Mammary epithelial cell (primary cell): ENCODE results near the gene SPATA45.

Source experiments
- CTCF ChIP-seq, 2 donors: IDR thresholded peaks in 1 of 2; conservative IDR thresholded peaks in 1 of 2; 2 replicates each; pipeline ENCODE4 v1.5.1; 2011 to 2012; ENCODE audit warnings: inconsistent platforms in 2 of 2, low read length in 2 of 2, mild to moderate bottlenecking in 2 of 2, control low read depth in 1 of 2, low read depth in 1 of 2; ENCODE audit not compliant: insufficient read depth in 1 of 2; ENCODE audit errors: extremely low read depth in 1 of 2
- EZH2 ChIP-seq: IDR thresholded peaks from 2 replicates; pipeline ENCODE4 v1.6.1; 2012; ENCODE audit warnings: low read length, inconsistent platforms, borderline replicate concordance

- no peak for TF ChIP-seq CTCF (conservative IDR thresholded peaks at IDR 0.05 in 1 of 2, IDR thresholded peaks at IDR 0.05 in 1 of 2; ENCODE audit: extremely low read depth in 1 of 2, insufficient read depth in 1 of 2, low read depth in 1 of 2, low read length in 2 of 2)
- TF ChIP-seq EZH2, result no peak
Observed at GRCh38 chr1:212853658-212854057, 6.2 kb upstream of the SPATA45 start.
